CD14-positive monocyte (primary cell): ENCODE measurements around the gene DCC. TPM values are rescaled to one million over a fixed set of nuclear protein-coding genes. Genes with fewer than 3 reads are reported as not detected.

ENCODE experiments used
- DNase-seq, 3 donors: peaks; one replicate each; pipeline ENCODE4 v3.0.0-alpha.2; 2011 to 2022
- H2AFZ ChIP-seq: 2 replicates; pipeline ENCODE4 v1.6.0; 2012; ENCODE audit warnings: mild to moderate bottlenecking, low read depth, low read length, inconsistent platforms; ENCODE audit not compliant: insufficient read depth, poor library complexity, severe bottlenecking
- H3K27ac ChIP-seq, 2 donors: 1 replicate in 1 of 2; 2 replicates in 1 of 2; pipeline ENCODE4 v1.5.1; 2012 to 2013; ENCODE audit warnings: low read length in 2 of 2, control low read depth in 1 of 2, inconsistent platforms in 1 of 2, low read depth in 1 of 2, mild to moderate bottlenecking in 1 of 2
- H3K27me3 ChIP-seq, 2 donors: one replicate each; pipeline versions ENCODE4 v1.6.0 to v1.6.1; 2011 to 2013; ENCODE audit warnings: low read length in 2 of 2; ENCODE audit not compliant: control insufficient read depth in 2 of 2, insufficient read depth in 2 of 2
- H3K36me3 ChIP-seq, 2 donors: replicated peaks in 1 of 2; 1 replicate in 1 of 2; 2 replicates in 1 of 2; pipeline versions ENCODE4 v1.5.1 to v1.6.1; 2012 to 2013; ENCODE audit warnings: low read length in 2 of 2, control low read depth in 1 of 2, inconsistent platforms in 1 of 2, mild to moderate bottlenecking in 1 of 2; ENCODE audit not compliant: insufficient read depth in 2 of 2, control insufficient read depth in 1 of 2
- H3K4me1 ChIP-seq, 2 donors: 1 replicate in 1 of 2; 2 replicates in 1 of 2; pipeline versions ENCODE4 v1.5.1 to v1.6.1; 2012 to 2013; ENCODE audit warnings: low read length in 2 of 2, control low read depth in 1 of 2, inconsistent platforms in 1 of 2, mild to moderate bottlenecking in 1 of 2, moderate library complexity in 1 of 2; ENCODE audit not compliant: insufficient read depth in 2 of 2, control insufficient read depth in 1 of 2
- H3K4me2 ChIP-seq: replicated peaks from 2 replicates; pipeline ENCODE3; 2012; ENCODE audit warnings: low read length, moderate library complexity, mild to moderate bottlenecking; ENCODE audit not compliant: poor library complexity, severe bottlenecking; ENCODE audit errors: extremely low read depth
- H3K4me3 ChIP-seq, 3 experiments: fragments of 200-600 bp in 1 of 3; sonication (generic) in 1 of 3; replicated peaks in 1 of 3; 1 replicate in 2 of 3; 2 replicates in 1 of 3; pipeline ENCODE4 v1.5.1; 2011 to 2013; ENCODE audit warnings: low read length in 3 of 3, mild to moderate bottlenecking in 3 of 3, control low read depth in 2 of 3, low read depth in 2 of 3, inconsistent platforms in 1 of 3, moderate library complexity in 1 of 3
- H3K79me2 ChIP-seq: 2 replicates; pipeline ENCODE4 v1.6.0; 2012; ENCODE audit warnings: mild to moderate bottlenecking, control low read depth, inconsistent platforms, low read length, moderate library complexity; ENCODE audit not compliant: insufficient read depth
- H3K9ac ChIP-seq: 2 replicates; pipeline ENCODE4 v1.6.0; 2017; ENCODE audit warnings: low read length, mild to moderate bottlenecking; ENCODE audit not compliant: insufficient read depth, poor library complexity, severe bottlenecking
- H3K9me3 ChIP-seq, 2 donors: replicated peaks in 1 of 2; 1 replicate in 1 of 2; 2 replicates in 1 of 2; pipeline versions ENCODE4 v1.5.1 to v1.6.1; 2012 to 2013; ENCODE audit warnings: low read length in 2 of 2, control low read depth in 1 of 2; ENCODE audit not compliant: control insufficient read depth in 1 of 2, insufficient read depth in 1 of 2
- H4K20me1 ChIP-seq: 2 replicates; pipeline ENCODE4 v1.6.0; 2012; ENCODE audit warnings: mild to moderate bottlenecking, low read length, control low read depth, moderate library complexity; ENCODE audit not compliant: insufficient read depth
- H3K27ac Mint-ChIP-seq, 7 donors: one replicate each; pipeline ENCODE4 v1.8.0; 2020; ENCODE audit warnings: mild to moderate bottlenecking in 7 of 7, mixed read lengths in 7 of 7, moderate library complexity in 6 of 7, inconsistent platforms in 2 of 7
- H3K27me3 Mint-ChIP-seq, 3 donors: one replicate each; pipeline ENCODE4 v1.8.0; 2021 to 2022; ENCODE audit warnings: low read depth in 3 of 3, mild to moderate bottlenecking in 3 of 3, mixed read lengths in 3 of 3, moderate library complexity in 3 of 3, inconsistent platforms in 1 of 3
- H3K36me3 Mint-ChIP-seq, 2 donors: one replicate each; pipeline ENCODE4 v1.8.0; 2020; ENCODE audit warnings: mixed read lengths in 2 of 2, inconsistent platforms in 1 of 2, mild to moderate bottlenecking in 1 of 2
- H3K4me1 Mint-ChIP-seq: one replicate; pipeline ENCODE4 v1.8.0; 2020; ENCODE audit warnings: mild to moderate bottlenecking, mixed read lengths
- H3K4me3 Mint-ChIP-seq, 2 donors: one replicate each; pipeline ENCODE4 v1.8.0; 2020; ENCODE audit warnings: mild to moderate bottlenecking in 2 of 2, mixed read lengths in 2 of 2, moderate library complexity in 1 of 2
- H3K9me3 Mint-ChIP-seq, 7 donors: one replicate each; pipeline ENCODE4 v1.8.0; 2020 to 2022; ENCODE audit warnings: mixed read lengths in 7 of 7, mild to moderate bottlenecking in 6 of 7, moderate library complexity in 6 of 7, inconsistent platforms in 2 of 7
- CTCF ChIP-seq: fragments of 200-600 bp; IDR thresholded peaks from one replicate; pipeline ENCODE4 v1.8.0; 2022; ENCODE audit warnings: antibody characterized with exemption, mild to moderate bottlenecking
- WGBS: methylation state at CpG from one replicate; pipeline ENCODE4 v1.1.5; 2013; ENCODE audit warnings: missing lambda C conversion rate; ENCODE audit not compliant: insufficient coverage; 5-methylcytosine and 5-hydroxymethylcytosine counted together
- intact Hi-C, 2 donors: fragments of 100-400 bp; cut with micrococcal nuclease; formaldehyde crosslinking; loops; one replicate each; pipeline versions ENCODE4 v1.15.0 to v1.15.1; 2023
- polyA plus RNA-seq, 3 donors: library from polyadenylated mRNA; depleted of rRNA in 1 of 3; unstranded in 2 of 3; stranded (reverse) in 1 of 3; fragments of 300-500 nt in 2 of 3; fragments of >200 nt in 1 of 3; fragmentation: Illumina TruSeq in 2 of 3; gene quantifications; 1 replicate in 2 of 3; 2 replicates in 1 of 3; pipeline ENCODE4 v1.2.3, GENCODE V29; 2012 to 2021

Gene DCC
- polyA plus RNA-seq, 3 donors, result not detected

GRCh38 chr18:53319628-53320027 lies 979.6 kb downstream of the DCC start:
- intact Hi-C loops, result no loop called here

GRCh38 chr18:53322163-53322562 lies 982.2 kb downstream of the DCC start:
- Mint-ChIP-seq H3K27me3 (no peaks in the 10 kb centered on the region), H3K36me3 (no peaks in the 10 kb centered on the region), H3K4me1 (no peaks in the 10 kb centered on the region), H3K27ac (no peak overlapping the region), H3K4me3 (no peak overlapping the region), H3K9me3 (peaks cover 0 to 22% (median 6%) of the 10 kb centered on the region in 7 donors)
- H3K27me3 ChIP-seq, result no peaks in the 10 kb centered on the region
- H2AFZ ChIP-seq, result no peak overlapping the region
- no peaks in the 10 kb centered on the region for H3K79me2 ChIP-seq
- no peak for DNase-seq
- H3K4me1 ChIP-seq, result no peaks in the 10 kb centered on the region
- no peak for TF ChIP-seq CTCF
- H3K27ac ChIP-seq, result no peak overlapping the region
- WGBS, result no CpG with 5 or more reads among the region's 1 CpG
- H3K9me3 ChIP-seq, result peaks cover 0 to 3% of the 10 kb centered on the region in 2 donors
- no peak overlapping the region for H3K4me3 ChIP-seq
- H3K4me2 ChIP-seq, result no peak overlapping the region
- intact Hi-C loops, result no loop called here
- no peaks in the 10 kb centered on the region for H4K20me1 ChIP-seq
- H3K36me3 ChIP-seq, result no peaks in the 10 kb centered on the region
- no peak overlapping the region for H3K9ac ChIP-seq

More at GRCh38 chr18:53319628-53320027, 979.6 kb downstream of the DCC start:
- Histone ChIP-seq H3K27ac (no peak overlapping the region), H3K36me3 (no peaks in the 10 kb centered on the region), H3K4me3 (no peak overlapping the region), H3K4me2 (no peak overlapping the region), H3K9me3 (peaks cover 0 to 3% of the 10 kb centered on the region in 2 donors), H3K9ac (no peak overlapping the region), H2AFZ (no peak overlapping the region), H4K20me1 (no peaks in the 10 kb centered on the region), H3K4me1 (no peaks in the 10 kb centered on the region), H3K27me3 (no peaks in the 10 kb centered on the region), H3K79me2 (no peaks in the 10 kb centered on the region)
- peaks cover 0 to 22% (median 8%) of the 10 kb centered on the region in 7 donors for H3K9me3 Mint-ChIP-seq
- TF ChIP-seq CTCF, result no peak
- H3K4me3 Mint-ChIP-seq, result no peak overlapping the region
- no peak overlapping the region for H3K27ac Mint-ChIP-seq
- no peaks in the 10 kb centered on the region for H3K36me3 Mint-ChIP-seq
- DNase-seq, result no peak
- no peaks in the 10 kb centered on the region for H3K27me3 Mint-ChIP-seq
- no peaks in the 10 kb centered on the region for H3K4me1 Mint-ChIP-seq
- no CpG with 5 or more reads among the region's 2 CpGs for WGBS
